Measurements from ENCODE around the gene WWOX.

DNA sequence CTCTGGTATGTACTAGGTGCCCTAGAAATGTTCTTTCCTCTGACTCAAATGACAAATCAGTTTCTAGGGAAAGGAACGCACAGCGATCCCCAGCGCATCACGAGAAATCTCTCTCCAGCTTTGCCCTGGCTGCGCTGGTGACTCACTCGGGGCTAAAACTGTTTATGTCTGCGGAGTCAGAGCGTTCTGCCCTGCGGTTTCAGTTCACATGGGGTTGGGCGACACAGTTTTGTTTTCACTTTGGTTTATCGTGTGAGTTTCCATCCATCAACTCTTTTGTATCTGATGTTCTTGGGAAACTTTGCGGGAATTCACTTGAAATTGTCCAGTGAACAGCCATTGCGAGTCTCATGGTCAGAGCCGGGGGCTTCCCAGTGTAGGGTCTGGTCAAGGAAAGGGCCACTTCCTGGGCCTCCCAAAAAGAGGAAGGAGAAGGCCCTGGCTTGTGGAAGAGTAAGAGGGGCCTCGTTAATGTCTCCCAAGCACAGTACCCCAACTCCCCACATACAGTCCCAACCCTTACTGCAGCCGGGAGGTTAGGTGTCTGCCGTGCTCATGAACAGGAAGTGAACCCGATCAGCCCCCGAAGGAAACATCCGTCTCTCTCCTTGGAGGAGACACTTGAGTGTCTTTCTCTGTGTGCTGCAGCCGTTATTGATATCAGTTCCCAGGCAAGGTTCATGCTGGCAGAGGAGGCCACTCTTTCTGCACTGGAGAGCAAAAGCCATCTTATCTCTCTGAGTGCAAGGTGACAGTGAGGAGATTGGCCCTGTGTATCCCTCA lies 643.2 kb downstream of the WWOX start:
- TF ChIP-seq ZNF274 (IDR thresholded peaks at IDR 0.05; ENCODE audit: low read depth, low read length) (no peak), SUZ12 (IDR thresholded peaks at IDR 0.05; ENCODE audit: extremely low read depth, insufficient read depth, insufficient read length) (no peak)

All from NT2/D1 (cell line).